Measurements from ENCODE around the gene EEF2K. TPM values are rescaled to one million over a fixed set of nuclear protein-coding genes. Genes with fewer than 3 reads are reported as not detected.

Gene EEF2K
- polyA plus RNA-seq, 2 of the 4 experiments (the other 2 are of a cell fraction): 8.2 to 9.4 TPM

GRCh38 chr16:22337045-22337444, 131.0 kb downstream of the EEF2K start (continued):
- no peak for TF ChIP-seq ZNF302 (CRISPR knock-in tag; IDR thresholded peaks at IDR 0.05)
- TF ChIP-seq CEBPB (IDR thresholded peaks at IDR 0.05): no peak
- TF ChIP-seq CTCF (IDR thresholded peaks at IDR 0.05): no peak
- TF ChIP-seq NPAS2 (CRISPR knock-in tag; IDR thresholded peaks at IDR 0.05; ENCODE audit: borderline replicate concordance): no peak
- no peak for TF ChIP-seq RCOR1 (IDR thresholded peaks at IDR 0.05; ENCODE audit: low read depth, low read length)

- TF ChIP-seq SMC3 (IDR thresholded peaks at IDR 0.05) (no peak), BCL3 (IDR thresholded peaks at IDR 0.05) (no peak), TFCP2L1 (CRISPR knock-in tag; IDR thresholded peaks at IDR 0.05) (no peak), POLR2A (IDR thresholded peaks at IDR 0.05; ENCODE audit: low read length) (no peak), MYC (IDR thresholded peaks at IDR 0.05; ENCODE audit: borderline replicate concordance, low read length) (no peak), ELK1 (IDR thresholded peaks at IDR 0.05; ENCODE audit: low read depth, low read length) (no peak), TP53 (CRISPR knock-in tag; IDR thresholded peaks at IDR 0.05) (no peak), ESRRA (IDR thresholded peaks at IDR 0.05; ENCODE audit: borderline replicate concordance, low read length) (no peak), EHMT2 (IDR thresholded peaks at IDR 0.05; ENCODE audit: low read depth) (no peak), NFE2L2 (conservative IDR thresholded peaks at IDR 0.05; ENCODE audit: low read length) (no peak), ZSCAN20 (CRISPR knock-in tag; IDR thresholded peaks at IDR 0.05) (no peak), EP300 (IDR thresholded peaks at IDR 0.05) (no peak), CBX8 (IDR thresholded peaks at IDR 0.05) (no peak), HMGXB4 (CRISPR knock-in tag; IDR thresholded peaks at IDR 0.05; ENCODE audit: borderline replicate concordance) (no peak), FOSL2 (IDR thresholded peaks at IDR 0.05) (no peak), FOSL2 (CRISPR knock-in tag; IDR thresholded peaks at IDR 0.05) (no peak), FOXS1 (CRISPR knock-in tag; IDR thresholded peaks at IDR 0.05) (no peak), RCOR1 (IDR thresholded peaks at IDR 0.05; ENCODE audit: low read depth, low read length) (no peak), REST (IDR thresholded peaks at IDR 0.05) (no peak)
- Histone ChIP-seq H3K9me3 (peaks cover 45% of the 10 kb centered on the region), H3K4me1 (no peaks in the 10 kb centered on the region), H3K27ac (no peak overlapping the region), H3K4me3 (no peak overlapping the region), H3K4me2 (no peak overlapping the region)
- no peak for ATAC-seq
- DNase-seq (ENCODE audit: low read depth in 1 of 2, low spot score in 1 of 2): no peak
- no peak for FAIRE-seq
- 90% methylated on average over 4 of the region's 4 CpGs for WGBS (ENCODE audit: missing lambda C conversion rate)
- ChIA-PET POLR2A (no interaction called here), CTCF (interaction anchor here (0.5 to 3.4 kb wide), 5 partner anchors 17 to 536 kb away, joined by 3 to 14 read pairs (median 4); no protein-coding TSS in a partner anchor)
Measured at GRCh38 chr16:22337849-22338635, 132.0 kb downstream of the EEF2K start.
